Lower leg skin (tissue), 3 donors: ENCODE results near the gene EPHX1.

Experiments used
- POLR2A ChIP-seq, 2 donors: fragments of 450-650 bp; IDR thresholded peaks; one replicate each; pipeline ENCODE4 v1.6.1; 2016 to 2017; ENCODE audit warnings: antibody characterized with exemption in 2 of 2, mild to moderate bottlenecking in 1 of 2, moderate library complexity in 1 of 2
- TF ChIP-seq, protein P1 (sequence below), 3 donors: fragments of 450-650 bp; IDR thresholded peaks; one replicate each; pipeline ENCODE4 v1.5.1; 2016; ENCODE audit warnings: antibody characterized with exemption in 3 of 3, mild to moderate bottlenecking in 3 of 3, moderate library complexity in 2 of 3

DNA sequence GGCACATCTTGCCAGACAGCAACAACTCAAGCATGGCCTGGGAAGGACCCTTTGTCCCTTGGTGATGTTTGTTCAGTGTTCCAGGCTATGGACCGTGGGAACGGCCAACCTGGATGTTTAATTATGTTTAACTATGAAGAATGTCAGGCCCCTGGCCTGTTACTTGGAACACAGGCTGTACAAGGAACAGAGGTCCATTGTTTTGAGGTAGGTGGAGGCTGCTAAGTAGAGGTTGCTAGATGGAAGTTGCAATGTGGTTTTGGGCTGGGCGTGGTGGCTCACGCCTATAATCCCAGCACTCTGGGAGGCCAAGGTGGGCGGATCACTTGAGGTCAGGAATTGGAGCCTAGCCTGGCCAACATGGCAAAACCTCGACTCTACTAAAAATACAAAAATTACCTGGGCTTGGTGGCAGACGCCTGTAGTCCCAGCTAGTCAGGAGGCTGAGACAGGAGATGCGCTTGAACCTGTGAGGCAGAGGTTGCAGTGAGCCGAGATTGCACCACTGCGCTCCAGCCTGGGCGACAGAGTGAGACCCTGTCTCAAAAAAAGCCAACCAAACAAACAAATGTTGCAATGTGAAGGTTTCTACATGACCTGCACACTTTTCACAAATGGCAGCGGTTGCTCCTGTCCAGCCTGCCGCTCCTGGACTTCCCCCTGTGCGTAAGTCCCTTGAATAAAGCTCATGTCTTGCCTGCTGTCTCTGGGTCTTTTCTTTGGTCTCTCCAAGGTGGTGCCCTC lies 81.5 kb downstream of the EPHX1 start:
- TF ChIP-seq, protein P1, sequence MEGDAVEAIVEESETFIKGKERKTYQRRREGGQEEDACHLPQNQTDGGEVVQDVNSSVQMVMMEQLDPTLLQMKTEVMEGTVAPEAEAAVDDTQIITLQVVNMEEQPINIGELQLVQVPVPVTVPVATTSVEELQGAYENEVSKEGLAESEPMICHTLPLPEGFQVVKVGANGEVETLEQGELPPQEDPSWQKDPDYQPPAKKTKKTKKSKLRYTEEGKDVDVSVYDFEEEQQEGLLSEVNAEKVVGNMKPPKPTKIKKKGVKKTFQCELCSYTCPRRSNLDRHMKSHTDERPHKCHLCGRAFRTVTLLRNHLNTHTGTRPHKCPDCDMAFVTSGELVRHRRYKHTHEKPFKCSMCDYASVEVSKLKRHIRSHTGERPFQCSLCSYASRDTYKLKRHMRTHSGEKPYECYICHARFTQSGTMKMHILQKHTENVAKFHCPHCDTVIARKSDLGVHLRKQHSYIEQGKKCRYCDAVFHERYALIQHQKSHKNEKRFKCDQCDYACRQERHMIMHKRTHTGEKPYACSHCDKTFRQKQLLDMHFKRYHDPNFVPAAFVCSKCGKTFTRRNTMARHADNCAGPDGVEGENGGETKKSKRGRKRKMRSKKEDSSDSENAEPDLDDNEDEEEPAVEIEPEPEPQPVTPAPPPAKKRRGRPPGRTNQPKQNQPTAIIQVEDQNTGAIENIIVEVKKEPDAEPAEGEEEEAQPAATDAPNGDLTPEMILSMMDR (IDR thresholded peaks at IDR 0.05), result no peak
- no peak for TF ChIP-seq POLR2A (IDR thresholded peaks at IDR 0.05)
